GOT3 (cell line): ENCODE data around the gene CXCL8.
"Not testable (repeated sequence)": the region's sequence is repeated elsewhere in the genome, so short reads cannot be mapped to it uniquely, and the experiment has no call there.

Experiments
- DNase-seq: peaks from one replicate; lab custom pipeline; 2025; ENCODE audit warnings: mixed read lengths; lab: John Stamatoyannopoulos, UW

The CXCL8 gene

DNA sequence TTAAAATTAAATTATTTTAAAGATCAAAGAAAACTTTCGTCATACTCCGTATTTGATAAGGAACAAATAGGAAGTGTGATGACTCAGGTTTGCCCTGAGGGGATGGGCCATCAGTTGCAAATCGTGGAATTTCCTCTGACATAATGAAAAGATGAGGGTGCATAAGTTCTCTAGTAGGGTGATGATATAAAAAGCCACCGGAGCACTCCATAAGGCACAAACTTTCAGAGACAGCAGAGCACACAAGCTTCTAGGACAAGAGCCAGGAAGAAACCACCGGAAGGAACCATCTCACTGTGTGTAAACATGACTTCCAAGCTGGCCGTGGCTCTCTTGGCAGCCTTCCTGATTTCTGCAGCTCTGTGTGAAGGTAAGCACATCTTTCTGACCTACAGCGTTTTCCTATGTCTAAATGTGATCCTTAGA is at the start of gene CXCL8:
TSS of gene CXCL8 (plus strand) at position 217 of the 426 bp plus-strand sequence. CDS start at position 307, 90 bp downstream.
- DNase-seq = peak; percentile 18

DNA sequence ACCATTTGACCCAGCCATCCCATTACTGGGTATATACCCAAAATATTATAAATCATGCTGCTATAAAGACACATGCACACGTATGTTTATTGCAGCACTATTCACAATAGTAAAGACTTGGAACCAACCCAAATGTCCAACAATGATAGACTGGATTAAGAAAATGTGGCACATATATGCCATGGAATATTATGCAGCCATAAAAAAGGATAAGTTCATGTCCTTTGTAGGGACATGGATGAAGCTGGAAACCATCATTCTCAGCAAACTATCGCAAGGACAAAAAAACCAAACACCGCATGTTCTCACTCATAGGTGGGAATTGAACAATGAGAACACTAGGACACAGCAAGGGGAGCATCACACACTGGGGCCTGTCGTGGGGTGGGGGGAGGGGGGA is 49.2 kb upstream of the CXCL8 start:
- DNase-seq = not testable (repeated sequence)

DNA sequence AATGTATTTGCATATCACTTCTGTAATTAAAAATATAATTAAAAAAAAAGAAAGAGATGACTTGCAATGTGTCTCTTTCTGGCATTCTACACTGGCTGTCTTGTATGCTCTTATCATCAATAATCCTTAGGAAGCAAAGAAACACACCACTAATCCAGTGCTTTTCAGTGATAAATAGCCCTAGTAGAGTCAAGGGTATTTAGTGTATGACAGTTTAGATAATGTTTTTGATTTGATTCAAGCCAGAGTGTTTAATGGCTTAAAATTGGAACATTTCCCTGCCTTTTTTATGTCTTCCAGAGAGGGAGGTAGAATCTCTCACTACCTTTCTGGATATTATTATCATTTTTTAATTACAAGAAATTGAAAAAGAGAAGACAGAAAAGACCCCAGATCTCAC is 48.6 kb upstream of the CXCL8 start:
- DNase-seq = no peak

DNA sequence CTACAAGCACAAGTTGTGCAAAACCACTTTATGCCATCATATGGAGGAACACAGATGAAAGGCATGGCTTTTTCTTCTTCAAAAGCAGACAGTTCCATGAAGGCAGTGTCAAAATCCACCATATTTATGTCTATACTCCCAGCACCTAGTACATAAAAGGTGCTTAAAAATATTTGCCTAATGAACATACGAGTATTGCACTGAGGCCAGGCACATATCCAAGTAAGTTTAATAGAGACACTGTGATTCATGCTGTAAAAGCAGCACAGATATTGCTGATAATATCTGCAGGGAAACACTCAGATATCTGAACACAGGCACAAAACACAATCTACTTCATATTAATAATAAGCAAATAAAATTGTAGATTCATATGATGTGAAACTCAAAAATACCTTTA is 48.1 kb upstream of the CXCL8 start:
- no peak for DNase-seq

DNA sequence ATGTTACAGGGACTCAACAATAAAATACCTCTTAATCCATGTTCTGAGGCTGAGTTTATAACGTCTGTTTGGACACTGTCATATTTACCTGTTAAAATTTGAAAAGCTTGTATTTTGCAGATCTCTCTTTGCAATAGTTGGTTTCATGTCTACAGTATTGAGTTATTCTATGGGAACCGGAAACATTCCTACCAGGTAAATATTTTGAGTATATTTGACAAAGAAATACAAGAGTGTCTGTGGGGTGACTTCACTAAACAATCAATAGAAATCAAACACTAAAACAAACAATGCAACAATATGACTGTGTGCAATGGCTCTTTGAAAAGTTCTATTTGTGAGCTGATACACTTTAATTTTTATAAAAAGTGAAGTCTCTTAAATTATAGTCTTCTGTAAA is 47.7 kb upstream of the CXCL8 start:
- no peak for DNase-seq

DNA sequence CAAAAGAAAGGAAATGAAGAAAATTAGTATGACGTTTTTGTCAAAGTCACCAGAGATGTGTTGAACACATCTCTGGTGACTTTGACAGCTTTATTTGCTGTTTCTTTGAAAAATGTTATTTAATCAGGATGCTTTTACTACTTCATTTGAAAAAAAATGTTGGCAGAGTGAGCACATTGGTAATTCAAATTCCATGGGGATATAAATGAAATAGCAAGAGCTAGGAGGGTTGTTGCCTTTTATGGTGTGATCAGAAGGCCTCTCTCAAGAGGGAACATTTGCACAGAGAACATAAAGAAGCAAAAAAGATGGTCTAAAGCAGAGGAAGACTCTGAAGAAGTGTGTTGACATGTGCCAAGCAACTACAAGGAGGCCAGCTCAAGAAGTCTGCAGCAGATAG is 46.6 kb upstream of the CXCL8 start:
- no peak for DNase-seq

DNA sequence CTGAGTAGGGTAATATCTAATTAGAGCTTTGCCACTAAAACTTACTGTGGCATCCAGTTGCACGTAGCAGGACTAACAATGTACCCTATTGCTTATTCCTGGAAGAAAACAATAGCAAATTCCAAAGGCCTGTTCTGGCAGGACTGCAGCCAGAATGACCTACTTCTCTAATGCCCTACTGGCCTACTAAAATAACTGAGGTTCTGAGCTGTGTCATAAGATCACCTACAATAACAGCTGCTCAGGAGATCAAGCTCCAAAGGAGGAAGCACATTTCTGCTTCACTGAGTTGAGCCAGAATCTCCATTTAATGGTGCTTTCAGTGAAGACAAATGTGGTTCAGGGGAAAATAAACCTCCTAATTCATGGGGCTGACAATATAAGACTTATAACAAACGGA is 42.2 kb upstream of the CXCL8 start:
- DNase-seq = no peak

DNA sequence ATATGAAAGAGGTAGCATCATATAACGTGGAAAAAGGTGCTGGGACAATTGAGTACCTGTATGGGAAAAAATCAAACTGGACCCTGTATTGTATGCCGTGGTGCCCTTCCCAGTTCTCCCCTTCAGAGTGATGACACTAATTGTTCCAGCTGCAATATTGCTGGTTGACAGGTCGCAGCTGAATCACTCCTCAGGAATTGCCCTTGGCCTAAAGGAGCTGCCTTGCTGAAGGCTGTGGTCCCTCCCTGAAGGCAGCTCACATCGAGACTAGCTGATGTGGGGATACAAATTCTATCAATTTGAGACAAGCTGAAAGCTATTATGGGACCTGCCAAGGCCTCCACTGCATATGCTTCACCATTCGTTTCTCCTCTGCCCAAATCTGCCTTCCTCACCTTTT is 39.3 kb upstream of the CXCL8 start:
- no peak for DNase-seq

DNA sequence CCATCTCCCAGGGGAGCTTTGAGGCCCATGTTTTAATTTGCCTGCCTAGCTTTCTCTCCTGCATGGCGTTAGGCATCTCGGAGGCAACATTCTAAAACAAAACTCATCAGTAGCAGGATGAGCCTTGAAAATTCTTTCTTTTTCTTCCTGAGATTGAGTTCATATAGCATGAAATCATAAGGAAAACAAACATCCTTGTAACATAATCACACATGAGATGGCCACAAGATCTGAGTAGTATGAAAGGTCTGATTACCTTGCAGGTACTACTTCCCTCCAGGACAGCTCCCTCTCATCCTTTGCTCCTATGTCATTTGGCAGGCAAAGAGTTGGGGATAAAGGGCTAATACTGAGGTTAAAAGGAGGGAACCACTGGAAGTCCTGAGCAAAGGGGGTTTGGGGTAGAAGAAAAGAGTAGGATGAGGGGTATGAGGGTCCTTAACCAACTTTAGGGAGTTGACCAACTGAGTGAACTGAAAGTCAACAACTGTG is 37.5 kb upstream of the CXCL8 start:
- no peak for DNase-seq

DNA sequence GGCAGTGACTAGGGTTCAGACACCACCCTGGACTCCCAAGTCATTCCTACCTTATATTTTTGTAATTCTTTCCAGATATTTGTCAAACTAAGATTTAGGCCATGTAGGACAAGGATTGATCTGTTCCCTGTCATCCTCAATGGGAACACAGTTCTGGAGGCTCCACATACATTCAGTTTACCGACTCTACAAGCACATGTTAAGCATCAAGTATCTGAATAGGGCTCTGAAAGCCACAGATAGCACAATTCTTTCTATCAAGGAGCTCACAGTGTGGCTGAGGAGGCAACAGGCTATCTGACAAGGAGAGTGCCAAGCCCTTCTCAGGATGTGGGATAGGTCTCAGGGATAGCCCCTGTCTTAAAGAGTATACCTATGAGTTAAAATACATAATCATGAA is 37.0 kb upstream of the CXCL8 start:
- no peak for DNase-seq

DNA sequence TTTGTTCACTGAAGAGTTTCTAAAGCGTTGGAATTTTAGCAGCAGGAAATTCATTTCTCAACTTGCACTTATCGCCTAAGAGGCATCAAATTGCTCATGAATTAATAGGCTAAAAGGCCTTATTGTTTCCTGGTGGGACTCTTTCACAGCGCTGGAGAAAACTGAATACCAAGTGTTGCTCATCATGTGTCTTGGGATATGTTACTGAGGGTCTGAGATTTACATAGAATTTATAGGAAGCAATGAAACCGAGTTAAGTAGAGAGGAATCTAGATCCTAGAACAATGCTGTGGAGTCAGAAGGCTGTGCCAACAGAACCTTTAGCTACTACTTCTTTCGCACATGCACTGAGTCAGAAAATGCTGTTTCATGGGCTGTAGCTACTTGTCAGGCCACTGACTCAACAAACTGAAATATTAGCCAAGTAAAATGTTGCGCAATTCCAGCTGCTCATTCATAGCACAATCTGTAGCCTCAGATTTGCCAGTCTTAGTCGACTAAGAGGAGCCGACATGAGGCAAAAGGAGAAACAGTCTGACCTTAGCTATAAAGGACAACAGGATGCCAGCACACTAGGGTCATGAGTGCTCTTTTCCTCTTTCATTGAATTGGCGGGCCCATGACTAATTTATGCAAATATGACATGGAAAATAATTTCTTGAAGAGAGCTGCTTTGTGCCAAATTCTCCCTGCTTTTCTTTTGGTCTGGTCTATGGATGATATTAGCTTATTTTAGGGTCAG is 35.9 kb upstream of the CXCL8 start:
- peak; percentile 10 for DNase-seq

DNA sequence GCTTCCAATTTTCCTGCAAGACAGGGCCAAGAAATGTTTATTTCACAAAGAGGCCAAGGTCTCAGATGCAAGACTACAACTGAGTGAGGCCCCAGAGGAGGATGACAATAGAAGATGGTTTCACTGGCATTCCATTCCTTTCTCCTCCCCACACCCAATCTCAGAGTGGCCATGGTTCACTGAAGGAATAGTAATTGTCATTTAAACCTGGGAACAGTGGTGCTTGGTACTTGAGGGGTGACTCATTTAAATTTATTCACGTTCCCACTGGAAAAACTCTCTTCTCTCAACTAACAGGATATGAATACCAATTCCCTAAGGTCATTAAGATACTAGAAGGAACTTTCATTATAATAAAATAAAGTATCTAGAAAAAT is 35.3 kb upstream of the CXCL8 start:
- DNase-seq = no peak

DNA sequence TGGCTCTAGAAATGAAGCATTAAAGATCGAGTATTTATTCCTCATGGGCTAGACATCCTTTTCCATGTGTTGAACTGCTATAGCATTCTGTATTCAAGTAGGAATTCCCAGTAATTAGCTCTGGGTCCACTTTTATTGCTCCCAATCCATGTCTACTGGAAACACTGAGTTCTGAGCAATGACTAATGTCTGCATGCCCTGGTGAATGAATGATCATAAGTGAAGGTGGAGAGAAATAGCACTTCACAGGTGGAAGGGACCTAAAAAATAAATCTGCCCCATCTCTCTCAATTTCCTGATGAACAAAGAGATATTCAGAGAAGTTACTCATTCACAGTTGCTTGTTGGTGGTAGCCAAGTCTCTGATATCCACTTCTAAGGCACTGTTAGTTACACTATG is 34.6 kb upstream of the CXCL8 start:
- DNase-seq = no peak

DNA sequence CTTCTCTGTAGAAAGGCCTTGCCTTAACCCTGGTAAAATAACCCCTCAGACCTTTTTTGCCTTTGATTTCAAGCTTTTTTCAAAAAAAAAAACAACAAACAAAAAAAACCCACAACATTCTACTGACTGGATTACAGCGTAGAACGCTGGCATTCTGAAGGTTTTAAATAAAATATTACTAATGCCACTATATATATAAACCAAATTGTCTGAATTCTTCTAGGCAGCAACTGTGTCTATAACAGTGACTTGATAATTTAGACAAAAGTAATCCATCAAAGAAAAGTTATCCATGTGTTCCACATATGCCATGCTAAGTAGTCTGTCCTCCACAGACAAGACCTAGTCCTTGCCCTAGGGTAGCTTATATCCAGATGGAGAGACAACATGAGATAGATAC is 33.6 kb upstream of the CXCL8 start:
- DNase-seq = no peak

DNA sequence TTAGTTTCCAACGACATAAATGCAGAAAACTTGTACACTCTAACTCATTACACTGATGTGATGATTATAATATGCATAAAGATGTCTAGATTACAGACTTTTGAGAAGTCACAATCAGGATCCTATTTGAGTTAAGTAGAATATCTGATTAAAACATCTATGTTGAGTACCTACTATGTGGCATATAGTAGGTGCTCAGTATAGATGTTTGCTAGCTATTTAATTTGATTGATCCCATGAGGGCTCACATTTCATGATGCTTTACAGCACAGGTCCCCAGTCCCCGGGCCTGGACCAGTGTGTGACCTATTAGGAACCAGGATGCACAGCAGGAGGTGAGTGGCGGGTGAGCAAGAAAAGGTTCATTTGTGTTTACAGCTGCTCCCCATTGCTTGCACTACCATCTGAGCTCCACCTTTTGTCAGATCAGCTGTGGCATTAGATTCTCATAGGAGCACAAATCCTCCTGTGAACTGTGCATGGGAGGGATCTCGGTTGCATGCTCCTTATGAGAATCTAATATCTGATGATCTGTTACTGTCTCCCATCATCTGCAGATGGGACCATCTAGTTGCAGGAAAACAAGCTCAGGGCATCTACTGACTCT is 33.0 kb upstream of the CXCL8 start:
- no peak for DNase-seq

DNA sequence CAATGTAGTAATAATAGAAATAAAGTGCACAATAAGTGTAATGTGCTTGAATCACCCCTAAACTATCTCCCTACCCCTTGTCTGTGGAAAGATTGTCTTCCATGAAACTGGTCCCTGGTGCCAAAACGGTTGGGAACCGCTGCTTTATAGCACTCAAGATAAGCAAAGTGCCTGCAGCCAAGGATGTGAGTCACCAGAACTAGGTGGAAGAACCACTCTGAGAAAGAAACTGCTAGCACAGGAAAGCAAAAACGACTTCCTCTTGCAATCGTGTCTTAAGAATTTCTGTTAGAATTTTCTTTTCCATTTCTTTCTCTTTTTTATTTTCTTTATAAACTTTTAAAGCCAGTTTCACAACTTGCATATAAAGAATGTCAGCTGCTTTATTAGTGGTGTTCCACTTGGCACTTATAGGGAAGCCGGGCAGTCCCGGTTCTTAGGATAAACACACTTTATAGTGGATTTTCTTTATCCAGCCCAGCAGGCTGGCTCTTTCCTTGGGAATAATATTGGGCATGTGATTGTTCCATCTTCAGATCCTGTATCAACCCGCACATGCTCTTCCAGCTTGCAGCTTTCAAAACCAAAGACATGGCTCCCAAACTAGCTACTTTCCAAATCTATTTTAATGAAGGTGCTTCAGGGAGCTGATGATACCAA is 32.3 kb upstream of the CXCL8 start:
- no peak for DNase-seq

DNA sequence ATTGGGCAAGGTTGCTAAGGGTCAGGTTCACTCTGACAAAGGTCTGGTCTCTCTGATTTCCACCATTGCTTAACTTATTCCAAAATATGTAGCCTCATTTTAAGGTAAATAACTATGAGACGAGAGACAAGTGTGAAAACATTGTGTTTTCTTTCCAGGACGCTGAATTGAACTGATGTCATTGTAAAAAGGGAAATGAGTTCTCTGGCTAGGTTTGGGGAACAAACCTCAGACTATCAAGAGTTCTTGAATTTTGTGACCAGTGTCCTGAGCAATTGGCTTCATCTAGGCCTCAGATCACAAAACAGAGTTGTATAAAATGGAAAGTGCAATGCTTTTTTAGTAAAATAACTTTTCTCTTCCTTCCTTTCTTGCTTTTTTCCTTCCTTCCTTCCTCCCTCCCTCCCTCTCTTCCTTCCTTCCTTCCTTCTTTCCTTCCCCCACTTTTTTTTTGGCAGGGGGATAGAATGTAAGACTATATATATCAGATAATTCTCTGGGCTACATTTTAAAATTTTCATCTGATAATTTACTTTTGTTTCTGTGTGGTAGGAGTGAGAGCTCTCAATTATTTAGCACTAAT is 30.8 kb upstream of the CXCL8 start:
- no peak for DNase-seq

DNA sequence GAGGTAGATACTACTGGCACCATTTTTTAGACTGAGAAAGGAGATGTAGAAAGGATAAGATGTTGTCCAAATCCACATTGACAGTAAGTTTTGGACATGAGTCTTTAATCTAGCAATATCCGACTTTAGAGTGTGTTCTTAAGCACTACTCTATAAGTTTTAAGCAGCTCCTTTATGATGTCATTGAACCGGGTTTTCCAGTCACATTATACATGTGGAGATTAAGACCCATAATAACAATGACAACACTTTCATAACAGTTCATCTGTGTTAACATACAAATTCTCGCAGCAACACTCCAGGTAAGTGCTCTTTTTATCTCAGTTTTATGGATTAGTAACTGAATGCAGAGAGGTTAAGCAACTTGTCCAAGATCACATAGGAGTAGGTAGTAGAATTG is 30.3 kb upstream of the CXCL8 start:
- DNase-seq = no peak

DNA sequence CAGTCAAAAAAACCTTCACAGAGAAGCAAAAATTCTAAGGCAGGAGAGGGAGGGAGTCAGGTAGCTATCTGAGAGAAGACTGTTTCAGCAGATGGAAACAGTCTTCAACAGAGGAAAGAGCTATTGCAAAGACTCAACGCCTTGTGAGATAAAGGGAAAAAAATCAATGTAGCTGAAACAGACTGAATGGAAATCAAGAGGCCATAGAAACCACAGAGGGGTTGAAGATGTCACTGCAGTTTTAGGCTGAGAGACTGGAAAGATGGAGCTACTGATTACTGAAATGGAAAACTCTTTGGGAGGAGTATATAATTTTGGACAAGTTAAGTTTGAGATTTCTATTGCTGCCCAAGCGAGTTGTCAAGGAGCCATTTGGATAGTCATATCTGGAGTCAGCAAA is 28.4 kb upstream of the CXCL8 start:
- DNase-seq = no peak

DNA sequence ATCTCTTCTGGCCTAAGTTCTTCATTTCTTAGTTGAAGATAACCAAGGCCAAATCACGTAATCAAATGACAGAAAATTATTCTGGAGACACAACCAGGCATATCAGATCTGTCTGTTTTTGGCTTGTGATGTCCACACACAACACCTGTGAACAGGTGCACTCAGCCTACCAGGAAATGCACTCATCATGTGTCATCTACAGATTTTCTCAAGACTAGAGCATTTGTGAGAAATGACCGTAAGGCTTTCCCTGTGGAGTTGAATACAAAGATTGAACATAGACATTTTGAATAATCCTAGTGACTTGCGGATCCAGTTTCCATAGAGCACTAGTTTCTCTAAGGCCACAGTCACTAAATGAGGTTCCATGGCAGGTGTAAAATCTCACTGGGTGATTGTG is 26.7 kb upstream of the CXCL8 start:
- DNase-seq = no peak

DNA sequence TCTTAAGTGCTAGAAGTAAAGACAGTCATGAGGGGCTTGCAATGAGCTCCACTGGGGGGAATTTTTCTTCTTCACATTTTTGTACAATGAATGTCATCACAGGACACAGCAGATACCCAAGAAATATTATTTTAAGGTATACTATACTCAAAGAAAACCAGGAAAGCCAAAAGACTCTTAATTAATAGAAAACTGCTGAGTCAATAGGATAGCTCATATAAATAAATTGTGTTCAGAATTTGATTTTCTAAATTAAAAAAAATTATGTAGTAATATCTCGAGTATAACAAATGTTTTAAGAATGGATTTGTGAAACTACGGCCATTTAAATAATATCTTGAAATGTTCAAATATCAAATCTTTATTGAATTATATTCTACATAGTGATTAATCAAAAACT is 25.7 kb upstream of the CXCL8 start:
- no peak for DNase-seq

DNA sequence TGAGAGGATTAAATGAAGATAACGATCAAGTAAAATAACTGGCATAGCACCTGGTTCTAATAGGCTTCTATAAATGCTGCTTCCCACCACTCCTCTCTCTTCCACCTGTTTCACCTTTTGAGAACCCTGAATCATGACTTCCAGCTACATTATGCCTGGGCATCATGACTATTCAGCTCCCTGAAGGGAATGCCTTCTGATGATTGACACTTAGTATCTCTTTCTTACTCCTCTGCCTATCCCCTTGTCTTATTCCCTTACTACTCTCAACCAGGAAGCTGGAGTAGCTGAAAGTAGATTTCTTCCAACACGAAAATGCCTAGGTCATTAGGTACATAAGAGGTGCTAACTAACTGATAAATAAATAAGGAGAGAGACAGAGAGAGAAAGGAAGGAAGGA is 24.7 kb upstream of the CXCL8 start:
- no peak for DNase-seq
